ENCODE results near the gene ENAH. TPM values are rescaled to one million over a fixed set of nuclear protein-coding genes. Genes with fewer than 3 reads are reported as not detected.

ENAH gene
- total and polyA plus RNA-seq, 9 of the 15 experiments (the other 6 are each of a cell fraction or from before 2014, with no cell fraction given): 0.03 to 1.2 (median 0.15) TPM

- TF ChIP-seq PRDM10 (IDR thresholded peaks at IDR 0.05; ENCODE audit: partially characterized antibody): no peak
- TF ChIP-seq TRIM24 (IDR thresholded peaks at IDR 0.05): peak in 1 of 2 experiments; percentile 13; a peak in 1 of 4 replicates
- TF ChIP-seq FOSL1 (tag; conservative IDR thresholded peaks at IDR 0.05): peak; percentile 99
- TF ChIP-seq SMARCA4 (IDR thresholded peaks at IDR 0.05): peak; percentile 58; the same call in 1 of the 2 replicates
- TF ChIP-seq MEIS2 (IDR thresholded peaks at IDR 0.05; ENCODE audit: partially characterized antibody): peak; percentile 15
- peak; percentile 90 for TF ChIP-seq ATF3 (IDR thresholded peaks at IDR 0.05)
- TF ChIP-seq ATF3 (CRISPR knock-in tag; conservative IDR thresholded peaks at IDR 0.05): 0 out of 2 replicates have a peak, but pooled peaks have one; percentile 32
- TF ChIP-seq FOS (IDR thresholded peaks at IDR 0.05; ENCODE audit: extremely low read depth, insufficient read length): peak; percentile 31
- TF ChIP-seq FOXK2 (conservative IDR thresholded peaks at IDR 0.05 in 1 of 2, IDR thresholded peaks at IDR 0.05 in 1 of 2; ENCODE audit: low read depth in 2 of 2): 0 out of 4 replicates have a peak, but pooled peaks of 1 of the 2 experiments have one; percentile 36
- no peak for TF ChIP-seq KHSRP (IDR thresholded peaks at IDR 0.05)
- peak; percentile 85 for TF ChIP-seq JUND (IDR thresholded peaks at IDR 0.05; ENCODE audit: borderline replicate concordance, low read depth, low read length)
- peak; percentile 88 for TF ChIP-seq JUND (tag; IDR thresholded peaks at IDR 0.05; ENCODE audit: borderline replicate concordance, low read depth, low read length)
- no peak for TF ChIP-seq THRA (IDR thresholded peaks at IDR 0.05)
Observed at GRCh38 chr1:225508538-225509375, 144.2 kb downstream of the ENAH start (continued).
